HG03575 (cell line): ENCODE results near the gene GATAD2A.

Source experiments
- ATAC-seq: cut with Tn5 transposase; IDR thresholded peaks from one replicate; pipeline ENCODE4 v1.9.1; 2021; ENCODE audit not compliant: unreplicated experiment, insufficient number of reproducible peaks, low FRiP score; ENCODE audit errors: extremely low read depth

The GATAD2A gene

DNA sequence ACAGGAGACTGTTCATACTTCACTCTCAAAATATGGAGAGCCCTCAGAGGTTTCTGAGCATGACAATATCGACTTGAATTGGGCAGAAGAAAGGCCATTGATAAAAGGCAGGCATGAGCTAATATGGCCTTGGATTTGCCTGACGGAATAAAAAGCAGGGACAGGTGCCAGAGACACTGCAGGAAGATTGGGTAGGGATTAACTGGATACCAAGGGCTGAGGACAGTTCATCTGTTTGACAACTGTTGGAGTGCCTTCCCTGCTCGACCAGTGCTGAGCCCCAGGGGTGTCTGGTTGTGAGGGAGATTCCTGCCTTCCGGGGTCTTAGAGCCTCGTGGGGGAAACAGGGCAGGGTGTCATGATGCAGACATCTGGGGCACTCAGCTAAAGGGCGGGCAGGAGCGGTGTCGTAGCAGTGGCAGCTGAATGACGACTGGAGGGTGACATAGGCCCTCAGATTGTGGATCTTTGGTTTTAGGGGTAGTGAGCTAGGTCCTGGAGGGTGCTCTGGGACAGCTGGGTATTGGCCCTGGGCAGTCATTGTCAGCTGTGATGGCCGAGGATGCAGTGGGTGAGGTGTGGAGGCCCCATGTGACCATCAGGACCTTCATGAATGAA, 12.3 kb downstream of the GATAD2A start:
- ATAC-seq: no peak

DNA sequence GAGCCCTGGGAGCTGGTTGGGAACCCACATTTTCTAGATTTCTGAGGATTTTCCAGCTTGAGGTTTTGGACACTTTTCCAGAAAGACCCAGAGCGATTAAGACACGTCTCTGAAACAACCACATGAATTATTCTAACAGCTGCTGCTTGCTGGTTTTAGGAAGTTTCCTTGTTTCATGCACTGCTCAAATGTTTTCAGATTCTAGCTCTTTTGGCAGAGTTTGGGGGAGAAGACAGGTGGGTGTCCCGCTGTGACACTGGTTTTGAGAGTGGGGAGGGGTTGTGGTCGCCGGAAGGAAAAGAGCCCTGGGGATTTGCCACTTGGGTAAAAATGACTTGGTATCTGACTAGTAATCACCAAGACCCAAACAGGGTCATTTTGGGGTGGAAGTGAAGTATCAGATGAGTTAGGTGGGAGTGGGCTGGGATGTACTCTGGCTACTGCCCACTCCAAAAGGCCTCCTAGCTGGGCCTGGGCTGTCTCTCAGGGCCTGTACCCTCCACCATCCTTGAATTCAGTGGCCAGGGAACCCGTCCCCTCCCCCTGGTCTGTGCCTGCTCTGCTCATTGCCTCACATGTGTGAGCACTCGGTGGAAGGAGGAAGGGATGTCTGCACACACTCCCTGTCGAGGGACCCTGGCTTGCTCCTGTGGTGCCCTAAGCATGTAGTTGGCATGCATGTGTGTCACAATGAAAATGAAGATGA, 13.2 kb downstream of the GATAD2A start:
- ATAC-seq: no peak

DNA sequence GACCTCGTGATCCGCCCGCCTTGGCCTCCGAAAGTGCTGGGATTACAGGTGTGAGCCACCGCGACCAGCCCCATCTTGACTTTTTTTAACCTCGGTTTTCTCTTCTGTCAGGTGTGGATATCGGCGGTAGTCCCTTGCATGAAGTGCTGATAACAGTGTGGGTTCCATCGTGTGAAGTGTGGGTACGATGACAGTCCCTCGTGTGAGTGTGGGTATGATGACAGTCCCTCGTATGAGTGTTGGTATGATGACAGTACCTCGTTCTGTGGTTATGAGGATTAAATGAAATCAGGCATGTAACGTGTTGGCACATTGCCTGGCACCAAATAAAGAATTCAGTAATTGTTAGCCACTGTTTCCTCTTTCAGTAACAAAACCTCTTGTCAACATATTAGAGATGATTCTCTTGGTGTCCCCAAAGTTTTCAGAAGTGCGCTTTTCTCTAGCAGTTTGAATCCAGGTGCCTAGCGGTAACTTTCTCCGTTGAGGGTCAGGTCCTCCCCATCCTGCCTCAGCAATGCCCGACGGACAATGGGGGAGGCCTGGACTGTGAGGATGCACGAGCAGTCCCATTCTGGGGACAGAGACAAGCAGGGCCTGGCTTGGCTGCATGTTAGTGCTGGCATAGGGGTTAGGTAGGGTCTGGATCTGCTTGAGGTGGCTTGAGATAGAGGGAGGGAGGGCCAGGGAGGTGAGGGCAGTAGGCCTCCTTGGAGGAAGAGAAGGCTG, 15.3 kb downstream of the GATAD2A start:
- ATAC-seq: no peak

DNA sequence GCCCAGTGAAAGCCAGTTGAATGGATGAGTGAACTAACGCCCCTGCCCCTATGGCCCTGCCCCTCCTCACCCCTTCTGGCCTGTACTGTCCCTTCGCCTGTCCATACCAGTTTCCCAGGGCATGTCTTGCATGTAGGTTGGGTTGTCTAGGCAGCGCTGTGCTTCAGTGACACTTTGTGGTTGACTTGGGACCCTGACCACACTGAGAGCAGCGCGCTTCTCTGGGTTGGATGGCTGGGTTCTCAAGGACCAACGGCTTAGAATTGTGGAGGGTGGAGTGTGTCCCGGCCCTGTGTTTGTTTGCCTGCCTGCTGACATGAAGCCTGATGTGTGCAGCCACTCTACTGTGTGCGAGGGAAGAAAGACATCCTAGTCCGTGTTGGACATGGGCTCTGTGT, 15.8 kb downstream of the GATAD2A start:
- no peak for ATAC-seq

DNA sequence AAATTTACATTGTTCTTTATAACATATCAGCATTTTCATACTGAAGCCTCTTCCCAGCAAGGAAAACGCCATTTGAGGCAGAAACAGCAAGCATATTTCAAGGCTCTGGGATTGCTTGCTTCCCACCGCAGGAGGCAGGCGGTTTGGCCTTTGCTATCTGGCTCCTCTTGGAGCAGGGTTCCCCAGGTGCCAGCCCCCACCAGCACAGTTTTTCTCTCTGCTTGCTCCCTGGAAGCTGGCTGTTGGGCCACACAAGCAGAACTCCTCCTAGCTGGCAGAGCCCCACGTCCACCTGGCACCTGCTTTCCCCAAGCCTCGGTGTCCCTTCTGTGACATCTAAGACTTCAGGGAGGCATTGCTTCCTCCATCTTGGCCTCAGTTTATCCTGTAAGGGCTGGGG, 16.7 kb downstream of the GATAD2A start:
- ATAC-seq: no peak

DNA sequence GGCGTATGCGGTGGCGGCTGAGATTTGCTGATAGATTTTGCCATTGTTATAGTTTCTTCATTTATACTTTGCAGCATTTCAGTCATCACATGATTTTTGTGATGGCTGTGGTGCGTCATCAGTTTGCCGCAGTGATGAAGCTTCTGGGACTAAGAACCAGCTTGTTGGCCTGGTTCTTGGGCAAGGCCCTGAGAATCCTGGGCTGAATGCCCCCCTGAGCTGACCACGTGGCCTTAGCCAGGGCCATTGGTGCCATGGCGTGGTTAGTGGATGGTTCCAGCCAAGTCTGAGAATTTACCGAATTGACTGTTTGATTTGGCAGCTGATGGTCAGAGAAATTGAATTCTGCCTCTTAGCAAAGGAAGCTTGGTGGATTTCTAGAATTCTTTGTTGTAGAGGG, 17.8 kb downstream of the GATAD2A start:
- ATAC-seq: no peak

DNA sequence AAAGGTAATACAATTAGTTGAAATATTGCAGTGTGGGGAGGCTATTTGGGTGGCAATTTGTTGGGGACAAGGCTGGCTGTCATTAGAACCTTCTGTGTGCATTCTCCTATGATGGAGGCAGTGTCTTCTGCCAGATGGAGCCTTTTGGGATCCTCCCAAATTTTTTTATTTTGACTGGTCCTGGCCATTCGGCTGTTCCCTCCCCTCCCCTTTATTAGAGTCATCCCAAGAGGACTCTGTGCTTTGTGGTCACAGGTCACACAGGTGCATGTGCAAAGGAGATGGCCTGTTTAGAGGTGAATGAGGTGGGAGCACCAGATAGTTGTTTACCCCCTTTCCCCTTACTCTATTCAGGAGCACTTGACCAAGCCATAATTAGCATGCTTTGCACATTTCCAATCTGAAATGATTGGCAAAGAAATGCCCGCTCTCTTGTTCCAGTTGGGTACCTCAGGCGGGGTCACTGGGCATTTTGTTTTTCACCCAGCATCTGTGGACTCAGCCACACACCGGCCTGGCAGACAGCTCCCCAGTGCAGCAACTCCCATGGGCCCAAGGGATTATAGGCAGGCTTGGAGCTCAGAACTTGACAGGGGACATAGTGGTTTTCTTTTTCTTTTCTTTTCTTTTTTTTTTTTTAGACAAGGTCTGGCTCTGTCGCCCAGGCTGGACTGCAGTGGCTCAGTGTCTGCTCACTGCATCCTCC, 19.8 kb downstream of the GATAD2A start:
- ATAC-seq: no peak

DNA sequence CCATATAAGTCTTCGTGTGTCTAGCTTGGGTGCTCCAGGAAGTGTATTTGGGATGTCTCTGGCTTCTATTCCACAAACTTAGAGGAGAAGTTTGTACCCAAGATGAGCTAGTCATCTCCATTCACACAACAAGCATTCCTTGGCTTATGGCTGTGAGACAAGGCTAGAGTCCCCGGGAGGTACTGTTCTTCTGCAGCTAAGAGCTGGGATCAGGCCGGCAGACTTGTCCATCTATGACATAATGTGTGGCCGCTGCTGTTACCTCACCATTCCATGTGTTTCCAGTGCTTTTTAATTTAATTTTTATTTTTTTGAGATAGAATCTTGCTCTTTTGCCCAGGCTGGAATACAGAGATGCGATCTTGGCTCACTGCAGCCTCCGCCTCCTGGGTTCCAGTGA, 20.7 kb downstream of the GATAD2A start:
- ATAC-seq: no peak

DNA sequence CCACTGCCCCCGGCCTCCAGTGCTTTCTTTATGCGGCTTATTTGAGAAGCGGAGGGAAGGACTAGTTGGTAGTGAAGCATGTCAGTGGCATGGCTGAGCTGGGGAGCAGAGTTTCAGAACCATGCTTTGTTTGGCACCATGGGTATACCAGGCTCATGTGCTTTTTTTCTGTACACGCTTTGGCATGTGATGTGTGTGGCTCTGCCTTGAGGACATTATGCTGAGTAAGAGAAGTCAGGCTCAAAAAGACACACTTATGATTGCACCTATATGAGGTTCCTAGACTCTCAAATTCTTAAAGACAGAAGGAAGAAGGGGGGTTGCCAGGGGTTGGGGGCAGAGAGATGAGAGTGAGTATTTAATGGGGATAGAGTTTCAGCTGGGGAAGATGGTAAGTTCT, 21.3 kb downstream of the GATAD2A start:
- no peak for ATAC-seq

DNA sequence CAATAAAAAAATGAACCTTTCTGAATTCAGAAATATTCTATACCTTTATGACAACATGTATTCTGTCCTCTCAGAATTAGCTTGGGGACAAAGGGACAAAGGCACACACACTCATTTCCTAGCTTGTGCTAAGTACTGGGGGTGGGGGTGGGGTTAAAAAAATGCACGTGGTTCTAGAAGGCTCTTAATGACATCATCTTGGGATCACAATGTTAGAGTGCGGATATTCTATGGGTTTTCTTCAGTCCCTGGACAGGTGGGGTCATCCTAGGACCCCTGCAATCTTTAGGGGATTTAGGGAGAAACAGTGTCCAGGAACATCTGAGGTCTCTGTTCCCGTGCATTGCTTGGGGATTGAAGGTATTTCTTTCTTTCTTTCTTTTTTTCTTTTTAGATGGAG, 21.8 kb downstream of the GATAD2A start:
- no peak for ATAC-seq

DNA sequence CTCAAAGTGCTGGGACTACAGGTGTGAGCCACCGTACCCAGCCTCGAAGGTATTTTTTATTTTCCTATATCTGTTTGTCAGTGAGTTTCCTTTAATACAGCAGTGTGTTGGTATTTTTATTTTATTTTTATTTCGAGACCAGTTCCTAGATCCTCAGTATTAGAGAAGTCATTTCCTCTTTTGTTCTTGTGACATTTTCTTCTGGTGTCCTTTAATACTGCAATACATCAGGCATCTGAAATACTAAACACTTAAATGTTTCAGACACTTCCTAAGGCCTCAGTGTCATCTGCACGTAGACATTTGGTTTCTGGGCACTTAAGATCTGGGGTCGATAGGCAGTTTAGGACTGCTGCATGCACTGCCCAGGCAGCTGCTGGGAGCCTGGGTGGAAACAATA, 22.5 kb downstream of the GATAD2A start:
- ATAC-seq: no peak

DNA sequence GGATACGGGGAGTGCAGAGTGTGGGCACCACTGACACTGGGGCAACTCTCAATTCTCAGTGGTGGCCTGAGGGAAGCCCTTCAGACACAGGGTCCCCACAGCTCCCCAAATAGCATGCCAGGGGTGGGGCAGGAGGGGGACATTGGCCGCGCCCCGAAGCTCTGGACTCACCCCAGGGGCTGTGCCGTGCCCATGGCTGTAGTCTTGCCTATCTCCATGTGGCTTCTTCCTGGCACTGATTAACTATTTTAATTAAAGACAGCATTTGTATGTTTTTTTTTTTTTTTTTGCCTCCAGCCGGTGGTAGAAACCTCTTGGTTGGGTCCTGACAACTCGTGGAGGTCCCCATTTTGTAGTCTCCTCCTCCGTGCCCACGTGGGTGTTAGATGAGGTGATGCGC, 23.3 kb downstream of the GATAD2A start:
- ATAC-seq: no peak

DNA sequence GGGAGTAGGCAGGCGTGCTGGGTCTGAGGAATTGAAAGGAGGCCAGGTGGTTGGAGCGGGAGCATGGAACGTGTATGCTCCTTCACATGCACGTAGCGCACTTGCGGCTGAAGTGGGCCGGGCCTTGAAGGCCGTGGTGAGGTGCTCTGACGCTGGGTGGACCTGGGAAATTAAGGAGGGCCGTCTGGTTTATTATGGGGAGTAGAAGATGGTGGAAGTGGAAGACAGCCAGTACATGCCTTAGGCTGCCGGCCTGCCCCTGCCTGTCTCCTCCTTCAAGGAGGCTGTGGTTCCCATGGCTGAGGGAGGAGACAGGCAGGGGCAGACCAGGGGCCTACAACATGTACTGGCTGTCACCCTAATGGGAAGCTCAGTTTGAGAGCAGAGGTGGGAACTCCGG, 23.9 kb downstream of the GATAD2A start:
- ATAC-seq: no peak

DNA sequence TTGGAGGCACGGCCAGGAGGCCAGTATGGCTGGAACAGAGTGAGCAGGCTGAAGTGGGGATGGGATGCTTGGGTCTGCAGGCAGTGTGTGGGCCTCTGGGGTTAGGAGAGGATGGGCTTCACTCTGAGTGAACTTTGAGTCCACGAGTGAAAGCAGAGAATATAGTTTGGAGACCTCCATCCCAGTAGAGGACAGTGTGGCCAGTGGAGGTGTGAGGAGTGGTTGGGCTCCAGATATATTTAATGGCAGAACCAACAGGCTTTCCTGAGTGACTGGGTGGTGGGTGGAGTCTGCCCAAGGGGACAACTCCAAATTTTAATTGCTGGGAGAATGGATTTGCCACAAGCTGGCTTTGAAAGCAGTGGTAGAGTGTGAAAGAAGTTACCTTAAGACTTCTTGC, 27.3 kb downstream of the GATAD2A start:
- ATAC-seq: no peak

DNA sequence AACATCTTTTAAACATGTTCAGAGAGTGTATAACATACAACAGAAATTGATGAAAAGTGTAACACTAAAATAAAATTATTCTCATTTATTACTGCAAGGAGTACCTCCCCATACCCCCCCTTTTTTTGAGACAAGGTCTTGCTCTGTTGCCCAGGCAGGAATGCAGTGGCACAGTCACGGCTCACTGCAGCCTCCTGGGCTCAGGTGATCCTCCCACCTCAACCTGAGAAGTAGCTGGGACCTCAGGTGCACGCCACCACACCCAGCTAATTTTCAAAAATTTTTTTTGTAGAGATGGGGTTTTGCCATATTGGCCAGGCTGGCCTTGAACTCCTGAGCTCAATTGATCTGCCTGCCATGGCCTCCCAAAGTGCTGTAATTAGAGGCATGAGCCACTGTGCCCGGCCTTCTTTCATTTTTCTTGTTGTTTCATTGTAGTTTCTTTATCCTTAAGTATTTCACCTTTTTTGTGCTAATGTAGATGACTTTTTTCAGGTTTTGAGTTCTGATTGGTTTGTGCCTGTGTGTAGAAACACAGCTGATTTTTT, 28.3 kb downstream of the GATAD2A start:
- no peak for ATAC-seq

DNA sequence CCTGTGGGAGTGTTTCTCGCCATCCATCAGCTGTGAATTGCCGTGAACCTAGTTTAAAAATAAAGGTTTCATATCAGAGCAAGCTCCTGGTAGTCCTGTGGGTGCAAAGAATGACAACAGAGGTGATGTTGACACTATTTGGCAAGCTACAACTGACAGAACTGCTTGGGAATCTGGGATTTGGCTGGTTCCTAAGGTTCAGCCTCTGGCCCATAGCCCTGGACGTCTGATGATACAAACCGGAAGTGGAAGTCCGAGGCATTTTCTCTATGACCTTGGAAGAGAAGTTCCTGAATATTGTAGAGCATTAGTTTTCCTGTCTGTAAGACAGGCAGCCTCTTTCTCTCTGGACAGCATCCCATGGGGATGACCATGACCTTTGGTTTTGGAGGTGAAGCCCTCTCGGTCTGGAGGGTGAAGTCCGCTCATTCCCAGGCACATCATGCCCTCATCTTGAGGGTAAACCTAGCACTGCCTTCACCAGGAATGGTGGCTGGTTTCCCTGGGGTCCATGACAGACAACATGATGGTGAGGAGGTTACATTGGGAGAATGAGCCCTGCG, 29.1 kb downstream of the GATAD2A start:
- no peak for ATAC-seq

DNA sequence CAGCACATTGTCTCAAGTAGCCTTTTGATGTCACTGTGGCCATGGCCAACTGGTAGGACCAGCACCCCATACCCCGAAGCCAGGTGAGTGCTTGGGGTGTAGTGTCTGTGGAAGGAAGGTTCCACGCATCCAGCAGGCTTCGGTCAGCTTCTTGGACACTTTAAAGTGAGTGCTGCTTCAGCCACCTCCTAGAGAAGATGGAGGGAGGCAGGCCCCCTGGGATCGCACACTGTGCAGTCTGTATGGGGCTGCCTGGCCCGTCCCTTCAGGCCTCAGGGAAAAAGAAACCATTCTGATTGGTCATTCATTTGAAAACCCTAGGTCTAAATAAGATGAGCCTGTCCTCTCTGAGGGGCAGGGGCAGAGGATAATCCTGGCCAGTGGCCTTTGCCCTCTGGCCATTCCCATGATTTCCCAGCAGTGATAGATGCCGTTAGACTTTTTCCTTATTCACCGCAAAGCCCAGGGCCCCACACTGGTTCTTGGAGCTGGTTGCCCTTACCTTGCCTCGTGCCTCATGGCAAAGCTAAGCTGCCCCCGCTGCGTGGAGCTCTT, 30.7 kb downstream of the GATAD2A start:
- no peak for ATAC-seq

DNA sequence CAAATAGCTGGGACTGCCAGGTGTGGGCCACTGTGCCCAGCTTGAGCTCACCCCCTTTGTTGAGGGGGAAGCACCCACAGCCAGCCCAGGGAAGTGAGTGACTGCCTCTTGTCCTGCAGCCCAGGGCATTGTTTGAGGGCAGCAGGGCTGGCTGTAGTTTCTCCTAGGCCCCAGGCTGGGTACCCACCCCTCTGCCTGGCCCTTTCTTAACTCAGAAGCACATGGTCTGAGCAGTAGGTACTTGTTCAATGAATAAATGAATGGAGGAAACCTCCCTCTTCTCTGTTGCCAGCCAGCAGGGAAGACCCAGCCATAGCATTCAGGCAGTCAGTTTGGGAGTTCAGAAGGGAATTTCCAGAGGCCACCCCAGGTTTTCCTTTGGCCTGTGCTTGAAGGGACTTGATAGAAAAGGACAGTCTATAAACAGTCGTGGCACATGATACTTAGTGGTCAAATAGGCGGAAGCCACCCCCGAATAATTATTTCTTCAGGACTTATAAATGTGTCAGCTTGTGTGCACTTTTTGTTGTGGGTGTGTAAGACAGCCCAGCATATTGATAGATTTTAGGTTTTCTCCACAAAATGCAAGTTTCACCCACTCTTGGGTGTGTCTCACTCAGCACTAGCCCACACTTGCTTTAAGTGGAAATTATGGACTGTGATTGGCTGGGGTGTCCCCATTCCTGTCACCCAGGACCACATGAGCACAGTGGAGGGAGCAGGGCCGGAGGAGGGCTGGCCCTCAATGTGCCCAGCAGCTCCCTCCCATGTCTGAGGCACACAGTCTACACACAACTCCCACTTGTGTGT, 33.1 kb downstream of the GATAD2A start:
- no peak for ATAC-seq
